Transverse colon (tissue), 4 donors: Measurements from ENCODE around the gene FXN. TPM values are rescaled to one million over a fixed set of nuclear protein-coding genes. Genes with fewer than 3 reads are reported as not detected.

Experiments
- DNase-seq: peaks from one replicate; pipeline ENCODE4 v3.0.0-alpha.2; 2019
- H3K27ac ChIP-seq, 4 donors: fragments of 200-600 bp; sonication (generic); 2 replicates each; pipeline ENCODE4 v1.5.1; 2016 to 2018; ENCODE audit warnings: inconsistent platforms in 4 of 4
- H3K27me3 ChIP-seq: fragments of 200-600 bp; sonication (generic); 2 replicates; pipeline ENCODE4 v1.5.1; 2017; ENCODE audit warnings: inconsistent platforms
- H3K36me3 ChIP-seq, 4 donors: fragments of 200-600 bp; sonication (generic); 2 replicates each; pipeline ENCODE4 v1.5.1; 2017 to 2019; ENCODE audit warnings: inconsistent platforms in 4 of 4
- H3K4me1 ChIP-seq, 4 donors: fragments of 200-600 bp; sonication (generic); 2 replicates each; pipeline ENCODE4 v1.5.1; 2017 to 2020; ENCODE audit warnings: inconsistent platforms in 4 of 4
- H3K4me3 ChIP-seq, 4 donors: fragments of 200-600 bp; sonication (generic); 1 replicate in 1 of 4; 2 replicates in 3 of 4; pipeline versions ENCODE4 v1.5.1 to v1.6.1; 2017 to 2019; ENCODE audit warnings: inconsistent platforms in 4 of 4
- H3K9me3 ChIP-seq, 2 donors: fragments of 200-600 bp; sonication (generic); 2 replicates each; pipeline ENCODE4 v1.5.1; 2017 to 2019; ENCODE audit warnings: inconsistent platforms in 2 of 2
- CTCF ChIP-seq, 5 experiments: fragments of 200-600 bp in 3 of 5; fragments of 450-650 bp in 2 of 5; sonication (generic) in 3 of 5; IDR thresholded peaks; 1 replicate in 2 of 5; 2 replicates in 3 of 5; pipeline ENCODE4 v1.5.1; 2016 to 2017; ENCODE audit warnings: antibody characterized with exemption in 5 of 5, inconsistent platforms in 3 of 5, mild to moderate bottlenecking in 2 of 5, moderate library complexity in 1 of 5
- EP300 ChIP-seq: sonication (generic); formaldehyde crosslinking; IDR thresholded peaks from one replicate; pipeline ENCODE4 v1.6.1; 2017; ENCODE audit warnings: antibody characterized with exemption, low read depth
- POLR2A ChIP-seq: fragments of 450-650 bp; IDR thresholded peaks from one replicate; pipeline ENCODE4 v1.6.1; 2016; ENCODE audit warnings: antibody characterized with exemption, mild to moderate bottlenecking, moderate library complexity
- POLR2AphosphoS5 ChIP-seq, 3 donors: sonication (generic); formaldehyde crosslinking; IDR thresholded peaks; one replicate each; pipeline ENCODE4 v1.6.1; 2016; ENCODE audit warnings: antibody characterized with exemption in 3 of 3
- WGBS, 2 donors: methylation state at CpG; one replicate each; pipeline ENCODE4 v1.1.5; 2018; ENCODE audit warnings: low coverage in 1 of 2; 5-methylcytosine and 5-hydroxymethylcytosine counted together
- in situ Hi-C, 4 donors: fragments of 200-750 bp; cut with MboI; loops; one replicate each; pipeline versions ENCODE4 v1.15.0 to v1.15.1; 2017; ENCODE audit warnings: low sequenced_read_pairs in 3 of 4, low pct_ligation_motif_present in 1 of 4, low pct_unique_long_range_greater_than_20kb in 1 of 4
- intact Hi-C: fragments of 100-400 bp; cut with DNase I; formaldehyde crosslinking; loops from one replicate; pipeline ENCODE4 v1.15.1; 2023; ENCODE audit warnings: low total_unique reads
- total RNA-seq, 4 donors: library from RNA; depleted of rRNA; stranded (reverse); fragments of >200 nt; gene quantifications; one replicate each; pipeline ENCODE4 v1.1.0, GENCODE V29; 2016

The FXN gene
- total RNA-seq, 4 donors from 2014 or later, result 2.0 to 5.5 (median 3.5) TPM

- in situ Hi-C loops (loop anchor here in 1 of 4 donors (10.0 kb wide), 1 partner anchor 433 kb away; no protein-coding TSS in a partner anchor), intact Hi-C loops (no loop called here)
- Histone ChIP-seq H3K36me3 (no peaks in the 10 kb centered on the region), H3K4me1 (no peaks in the 10 kb centered on the region), H3K27me3 (no peaks in the 10 kb centered on the region), H3K9me3 (no peaks in the 10 kb centered on the region), H3K4me3 (no peak overlapping the region), H3K27ac (no peak overlapping the region)
- WGBS, 2 donors, result 46% methylated on average over 5 of the region's 5 CpGs; no CpG with 5 or more reads in 1 of the 2 donors
- TF ChIP-seq POLR2A (no peak), CTCF (IDR thresholded peaks at IDR 0.05) (peak; percentile 61 to 75 (median 70)), EP300 (no peak), POLR2AphosphoS5 (IDR thresholded peaks at IDR 0.05) (no peak)
- peak; percentile 22 for DNase-seq
These were observed 8.0 kb upstream of the FXN start for GRCh38 chr9:69027355-69028097.

DNA sequence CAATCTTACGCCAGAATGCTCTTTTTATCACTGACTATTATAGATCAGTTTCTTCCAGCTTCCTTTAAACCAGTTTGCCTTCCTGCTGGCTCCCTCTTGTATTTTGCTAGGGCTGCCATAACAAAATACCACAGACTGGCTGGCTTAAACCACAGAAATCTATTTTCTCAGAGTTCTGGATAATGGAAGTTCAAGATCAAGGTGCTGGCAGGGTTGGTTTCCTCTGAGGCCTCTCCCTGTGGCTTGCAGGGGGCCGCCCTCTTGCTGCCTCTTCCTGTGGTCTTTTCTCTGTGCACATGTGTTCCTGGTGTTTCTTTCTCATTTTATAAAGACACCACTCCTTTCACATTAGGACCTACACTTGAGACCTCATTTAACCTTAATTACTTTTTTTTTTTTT lies 6.8 kb upstream of the FXN start:
- in situ Hi-C loops (loop anchor here in 1 of 4 donors (10.0 kb wide), 1 partner anchor 434 kb away; no protein-coding TSS in a partner anchor), intact Hi-C loops (no loop called here)
- Histone ChIP-seq H3K27ac (no peak overlapping the region), H3K27me3 (no peaks in the 10 kb centered on the region), H3K4me3 (no peak overlapping the region), H3K36me3 (no peaks in the 10 kb centered on the region), H3K4me1 (no peaks in the 10 kb centered on the region), H3K9me3 (no peaks in the 10 kb centered on the region)
- TF ChIP-seq POLR2A (no peak), CTCF (IDR thresholded peaks at IDR 0.05) (no peak), EP300 (no peak), POLR2AphosphoS5 (IDR thresholded peaks at IDR 0.05) (no peak)
- no peak for DNase-seq
- WGBS, 2 donors, result 82 to 85% methylated on average over 1 to 2 of the region's 2 CpGs

GRCh38 chr9:69029535-69029934 lies 6.0 kb upstream of the FXN start:
- H3K27ac ChIP-seq, result no peak overlapping the region
- in situ Hi-C loops (loop anchor here in 1 of 4 donors (10.0 kb wide), 1 partner anchor 435 kb away; no protein-coding TSS in a partner anchor), intact Hi-C loops (no loop called here)
- no peaks in the 10 kb centered on the region for H3K36me3 ChIP-seq
- H3K4me1 ChIP-seq, result no peaks in the 10 kb centered on the region
- no peaks in the 10 kb centered on the region for H3K9me3 ChIP-seq
- DNase-seq, result no peak
- TF ChIP-seq CTCF (IDR thresholded peaks at IDR 0.05) (no peak), POLR2A (no peak), EP300 (no peak), POLR2AphosphoS5 (IDR thresholded peaks at IDR 0.05) (no peak)
- no peak overlapping the region for H3K4me3 ChIP-seq
- no peaks in the 10 kb centered on the region for H3K27me3 ChIP-seq

GRCh38 chr9:69030851-69031645 lies 4.5 kb upstream of the FXN start:
- intact Hi-C loops, result no loop called here
- TF ChIP-seq EP300 (no peak), POLR2AphosphoS5 (IDR thresholded peaks at IDR 0.05) (no peak), CTCF (IDR thresholded peaks at IDR 0.05) (no peak), POLR2A (no peak)
- Histone ChIP-seq H3K27ac (no peak overlapping the region), H3K4me1 (peaks cover 0 to 4% (median 2%) of the 10 kb centered on the region in 4 donors), H3K9me3 (no peaks in the 10 kb centered on the region), H3K27me3 (no peaks in the 10 kb centered on the region), H3K4me3 (no peak overlapping the region), H3K36me3 (no peaks in the 10 kb centered on the region)
- in situ Hi-C loops, result no loop called here
- 81 to 100% methylated on average over 1 of the region's 1 CpG for WGBS, 2 donors
- DNase-seq, result no peak
